Endothelial cell of umbilical vein (primary cell): Measurements from ENCODE around the gene CCM2.

Experiments used
- EZH2 ChIP-seq: IDR thresholded peaks from 2 replicates; pipeline ENCODE4 v1.6.1; 2012; ENCODE audit warnings: borderline replicate concordance, low read depth, mild to moderate bottlenecking, moderate library complexity, low read length, inconsistent platforms; ENCODE audit not compliant: severe bottlenecking
- GATA2 ChIP-seq: IDR thresholded peaks from 2 replicates; pipeline ENCODE4 v1.7.0; 2011; ENCODE audit warnings: low read depth, mild to moderate bottlenecking, moderate library complexity, mixed read lengths, low read length; ENCODE audit not compliant: insufficient read length, insufficient read depth
- MAX ChIP-seq: IDR thresholded peaks from 2 replicates; pipeline ENCODE4 v1.6.1; 2011; ENCODE audit not compliant: insufficient read depth, insufficient read length
- POLR2A ChIP-seq: IDR thresholded peaks from 2 replicates; pipeline ENCODE4 v1.6.1; 2012; ENCODE audit warnings: low read depth, mild to moderate bottlenecking, control low read depth, low read length
- POLR2AphosphoS5 ChIP-seq: IDR thresholded peaks from 2 replicates; pipeline ENCODE4 v1.6.1; 2012; ENCODE audit warnings: low read depth, mild to moderate bottlenecking, control low read depth, low read length, moderate library complexity; ENCODE audit not compliant: insufficient read depth
- TF ChIP-seq, protein P1 (sequence below), 2 donors: IDR thresholded peaks; 1 replicate in 1 of 2; 2 replicates in 1 of 2; pipeline ENCODE4 v1.5.1; 2011; ENCODE audit warnings: low read length in 2 of 2, mild to moderate bottlenecking in 2 of 2, moderate library complexity in 2 of 2, control low read depth in 1 of 2, inconsistent platforms in 1 of 2, low read depth in 1 of 2; ENCODE audit not compliant: insufficient read depth in 1 of 2; ENCODE audit errors: extremely low read depth in 1 of 2

- TF ChIP-seq POLR2AphosphoS5 (no peak), POLR2A (no peak), MAX (no peak), EZH2 (no peak), GATA2 (no peak)
- TF ChIP-seq, protein P1, sequence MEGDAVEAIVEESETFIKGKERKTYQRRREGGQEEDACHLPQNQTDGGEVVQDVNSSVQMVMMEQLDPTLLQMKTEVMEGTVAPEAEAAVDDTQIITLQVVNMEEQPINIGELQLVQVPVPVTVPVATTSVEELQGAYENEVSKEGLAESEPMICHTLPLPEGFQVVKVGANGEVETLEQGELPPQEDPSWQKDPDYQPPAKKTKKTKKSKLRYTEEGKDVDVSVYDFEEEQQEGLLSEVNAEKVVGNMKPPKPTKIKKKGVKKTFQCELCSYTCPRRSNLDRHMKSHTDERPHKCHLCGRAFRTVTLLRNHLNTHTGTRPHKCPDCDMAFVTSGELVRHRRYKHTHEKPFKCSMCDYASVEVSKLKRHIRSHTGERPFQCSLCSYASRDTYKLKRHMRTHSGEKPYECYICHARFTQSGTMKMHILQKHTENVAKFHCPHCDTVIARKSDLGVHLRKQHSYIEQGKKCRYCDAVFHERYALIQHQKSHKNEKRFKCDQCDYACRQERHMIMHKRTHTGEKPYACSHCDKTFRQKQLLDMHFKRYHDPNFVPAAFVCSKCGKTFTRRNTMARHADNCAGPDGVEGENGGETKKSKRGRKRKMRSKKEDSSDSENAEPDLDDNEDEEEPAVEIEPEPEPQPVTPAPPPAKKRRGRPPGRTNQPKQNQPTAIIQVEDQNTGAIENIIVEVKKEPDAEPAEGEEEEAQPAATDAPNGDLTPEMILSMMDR (IDR thresholded peaks at IDR 0.05; ENCODE audit: extremely low read depth in 1 of 2, insufficient read depth in 1 of 2, low read depth in 1 of 2, low read length in 2 of 2): no peak
These were observed 32.4 kb downstream of the CCM2 start for GRCh38 chr7:45032421-45032820.
